ENCODE results near the gene PRSS2.

The PRSS2 gene

GRCh38 chr7:142770661-142771352 lies at the start of gene PRSS2:
TSS of gene PRSS2 (plus strand) at chr7:142770970. CDS start at chr7:142770983, 13 bp downstream.
- TF ChIP-seq GATA2 (IDR thresholded peaks at IDR 0.05; ENCODE audit: low read depth, low read length) (no peak), GATA3 (IDR thresholded peaks at IDR 0.05; ENCODE audit: low read depth, low read length) (no peak)

DNA sequence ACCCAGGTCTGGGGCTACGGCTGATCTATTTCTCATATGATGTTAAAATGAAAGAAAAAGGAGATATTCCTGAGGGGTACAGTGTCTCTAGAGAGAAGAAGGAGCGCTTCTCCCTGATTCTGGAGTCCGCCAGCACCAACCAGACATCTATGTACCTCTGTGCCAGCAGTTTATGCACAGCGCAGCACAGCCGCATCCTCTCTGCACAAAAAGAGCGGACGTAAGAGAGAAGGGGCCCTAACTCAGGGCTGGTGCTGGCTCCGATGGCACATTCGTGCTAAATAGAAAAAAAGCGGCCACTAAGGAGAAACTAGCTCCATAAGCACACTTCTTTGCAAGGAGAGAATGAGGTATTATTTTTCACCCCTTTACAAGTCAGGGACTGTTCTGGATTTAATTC lies 49.8 kb upstream of the PRSS2 start:
- TF ChIP-seq GATA2 (IDR thresholded peaks at IDR 0.05; ENCODE audit: low read depth, low read length) (no peak), GATA3 (IDR thresholded peaks at IDR 0.05; ENCODE audit: low read depth, low read length) (no peak)

GRCh38 chr7:142722248-142722794 lies 48.4 kb upstream of the PRSS2 start:
- TF ChIP-seq GATA3 (IDR thresholded peaks at IDR 0.05; ENCODE audit: low read depth, low read length): no peak
- no peak for TF ChIP-seq GATA2 (IDR thresholded peaks at IDR 0.05; ENCODE audit: low read depth, low read length)

GRCh38 chr7:142733271-142733670 lies 37.5 kb upstream of the PRSS2 start:
- TF ChIP-seq GATA2 (IDR thresholded peaks at IDR 0.05; ENCODE audit: low read depth, low read length) (no peak), GATA3 (IDR thresholded peaks at IDR 0.05; ENCODE audit: low read depth, low read length) (no peak)

DNA sequence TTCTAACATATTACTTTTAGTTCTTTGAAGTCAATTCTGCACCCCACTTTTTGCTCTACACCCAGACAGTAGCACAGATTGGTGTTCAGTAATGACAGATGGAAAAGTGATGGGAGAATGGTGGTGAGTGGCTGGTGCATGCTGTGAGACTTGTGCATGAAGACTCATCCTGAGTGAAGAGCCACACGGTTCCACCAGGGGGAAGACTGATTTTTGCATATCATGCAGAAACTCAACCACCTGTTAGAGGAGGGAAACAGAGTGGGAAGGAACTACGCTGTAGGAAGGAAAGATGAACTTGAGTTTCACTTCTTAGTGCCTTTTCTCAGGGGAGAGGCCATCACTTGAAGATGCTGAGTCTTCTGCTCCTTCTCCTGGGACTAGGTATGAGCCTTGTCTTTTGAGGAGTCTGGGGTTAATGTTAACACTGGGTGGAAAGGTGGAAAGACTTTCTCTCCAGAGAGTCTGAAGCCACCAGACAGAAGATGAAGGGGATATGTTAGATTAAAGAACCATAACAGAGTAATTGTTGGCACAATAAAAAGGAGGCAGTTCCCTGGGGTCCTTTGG lies 30.8 kb upstream of the PRSS2 start:
- TF ChIP-seq GATA3 (IDR thresholded peaks at IDR 0.05; ENCODE audit: low read depth, low read length) (no peak), GATA2 (IDR thresholded peaks at IDR 0.05; ENCODE audit: low read depth, low read length) (no peak)

- TF ChIP-seq GATA2 (IDR thresholded peaks at IDR 0.05; ENCODE audit: low read depth, low read length): no peak
- no peak for TF ChIP-seq GATA3 (IDR thresholded peaks at IDR 0.05; ENCODE audit: low read depth, low read length)
Observed at GRCh38 chr7:142740786-142741185, 30.0 kb upstream of the PRSS2 start.

DNA sequence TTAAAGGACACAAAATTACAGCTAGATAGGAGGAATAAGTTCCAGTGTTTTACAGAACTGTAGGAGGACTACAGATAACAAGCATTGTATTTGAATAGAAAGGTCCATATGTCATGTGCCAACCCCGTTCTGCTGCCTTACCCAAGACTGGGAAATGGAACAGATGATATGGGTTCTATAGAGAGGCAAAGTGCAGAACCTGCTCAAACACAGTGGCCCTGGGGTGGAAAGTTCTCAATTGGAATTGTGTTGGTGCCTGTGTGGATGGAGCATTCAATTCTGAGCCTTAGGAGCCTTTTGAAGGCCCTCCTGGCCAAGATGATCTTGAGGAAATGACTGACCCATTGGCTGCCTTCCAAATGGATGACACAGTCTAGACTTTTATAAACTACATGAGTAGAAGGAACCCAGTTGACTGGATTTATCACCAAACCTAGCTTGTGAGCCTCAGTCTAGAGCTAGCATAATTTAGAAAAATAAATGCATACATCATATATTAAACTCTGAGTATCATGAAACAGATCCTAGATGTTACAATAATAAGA lies 25.6 kb upstream of the PRSS2 start:
- TF ChIP-seq GATA3 (IDR thresholded peaks at IDR 0.05; ENCODE audit: low read depth, low read length) (no peak), GATA2 (IDR thresholded peaks at IDR 0.05; ENCODE audit: low read depth, low read length) (no peak)

DNA sequence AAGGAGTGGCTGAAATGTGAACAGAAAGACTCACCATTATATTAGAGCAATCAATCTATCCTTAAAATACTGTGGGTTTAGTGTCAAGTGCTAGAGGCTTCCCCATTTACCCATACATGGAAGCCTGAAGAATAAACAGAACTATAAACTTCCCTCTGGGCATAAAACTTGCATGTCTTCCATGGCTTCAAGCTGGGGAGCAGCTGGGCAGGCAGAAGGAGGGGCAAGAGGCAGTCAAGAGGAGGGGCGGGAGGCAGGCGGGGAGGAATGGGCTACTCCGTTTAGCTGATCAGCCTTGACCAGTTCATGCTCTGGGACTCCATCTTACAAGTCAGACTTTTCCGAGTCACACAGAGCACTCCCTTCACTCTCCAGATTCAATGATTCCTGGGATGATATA lies 25.0 kb upstream of the PRSS2 start:
- TF ChIP-seq GATA3 (IDR thresholded peaks at IDR 0.05; ENCODE audit: low read depth, low read length) (no peak), GATA2 (IDR thresholded peaks at IDR 0.05; ENCODE audit: low read depth, low read length) (no peak)

- TF ChIP-seq GATA2 (IDR thresholded peaks at IDR 0.05; ENCODE audit: low read depth, low read length): no peak
- no peak for TF ChIP-seq GATA3 (IDR thresholded peaks at IDR 0.05; ENCODE audit: low read depth, low read length)
Observed at GRCh38 chr7:142746264-142746663, 24.5 kb upstream of the PRSS2 start.

- TF ChIP-seq GATA2 (IDR thresholded peaks at IDR 0.05; ENCODE audit: low read depth, low read length) (no peak), GATA3 (IDR thresholded peaks at IDR 0.05; ENCODE audit: low read depth, low read length) (no peak)
Observed at GRCh38 chr7:142749218-142749993, 21.4 kb upstream of the PRSS2 start, which contains the start of gene PRSS1. TSS of gene PRSS1 (plus strand) at chr7:142749472. CDS start at chr7:142749485, 13 bp downstream.

- no peak for TF ChIP-seq GATA2 (IDR thresholded peaks at IDR 0.05; ENCODE audit: low read depth, low read length)
- no peak for TF ChIP-seq GATA3 (IDR thresholded peaks at IDR 0.05; ENCODE audit: low read depth, low read length)
Observed at GRCh38 chr7:142750321-142750938, 20.3 kb upstream of the PRSS2 start.

- TF ChIP-seq GATA3 (IDR thresholded peaks at IDR 0.05; ENCODE audit: low read depth, low read length) (no peak), GATA2 (IDR thresholded peaks at IDR 0.05; ENCODE audit: low read depth, low read length) (no peak)
Observed at GRCh38 chr7:142752376-142753225, 18.2 kb upstream of the PRSS2 start.

- no peak for TF ChIP-seq GATA2 (IDR thresholded peaks at IDR 0.05; ENCODE audit: low read depth, low read length)
- no peak for TF ChIP-seq GATA3 (IDR thresholded peaks at IDR 0.05; ENCODE audit: low read depth, low read length)
Observed at GRCh38 chr7:142753366-142753765, 17.4 kb upstream of the PRSS2 start.
